AG04449 (cell line): Measurements from ENCODE around the gene MYO1A.

Experiments
- CTCF ChIA-PET: fragments of 350-600 bp; formaldehyde crosslinking; extraction: SDS; loops from one replicate; lab custom pipeline; 2021; ENCODE audit warnings: antibody characterized with exemption; lab: Yijun Ruan, JAX
- POLR2A ChIA-PET: fragments of 400-600, 350-600 bp; formaldehyde crosslinking; extraction: SDS; loops from one replicate; lab custom pipeline; 2020; ENCODE audit warnings: antibody characterized with exemption, inconsistent platforms; lab: Yijun Ruan, JAX
- DNase-seq: peaks from one replicate; pipeline ENCODE4 v3.0.0-alpha.2; 2010; ENCODE audit warnings: low read depth, low spot score
- H3K4me3 ChIP-seq: 2 replicates; pipeline ENCODE4 v1.5.1; 2011; ENCODE audit warnings: low read depth, mild to moderate bottlenecking, control low read depth, low read length
- TF ChIP-seq, protein P1 (sequence below): IDR thresholded peaks from one replicate; pipeline ENCODE4 v1.5.1; 2011; ENCODE audit warnings: mild to moderate bottlenecking, moderate library complexity, low read length, control low read depth, inconsistent platforms; ENCODE audit not compliant: insufficient read depth; ENCODE audit errors: missing control alignments

MYO1A gene

DNA sequence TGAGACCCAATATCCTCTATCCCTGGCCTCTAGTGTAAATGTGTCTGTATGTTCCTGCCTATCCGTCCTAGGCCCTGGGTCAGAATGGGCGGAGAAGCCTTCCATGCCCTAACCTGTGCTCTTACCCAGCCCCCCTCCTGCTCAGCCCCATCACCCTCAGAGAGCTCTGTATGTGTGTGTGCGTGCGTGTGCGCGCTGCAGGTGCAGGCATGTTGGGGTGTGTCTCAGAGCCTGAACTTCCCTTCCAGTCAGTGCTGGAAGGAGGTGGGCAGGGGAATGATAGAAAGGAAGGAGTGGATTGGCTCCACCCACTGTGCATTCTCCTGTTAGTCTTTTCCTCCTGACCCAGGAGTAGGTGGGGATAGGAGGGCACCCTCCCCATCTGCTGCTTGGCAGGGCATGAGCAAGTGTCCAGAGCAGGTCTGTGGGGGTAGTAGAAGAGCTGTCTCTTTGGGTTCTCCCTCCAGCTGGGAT lies 46.2 kb upstream of the MYO1A start:
- no peak for DNase-seq
- TF ChIP-seq, protein P1, sequence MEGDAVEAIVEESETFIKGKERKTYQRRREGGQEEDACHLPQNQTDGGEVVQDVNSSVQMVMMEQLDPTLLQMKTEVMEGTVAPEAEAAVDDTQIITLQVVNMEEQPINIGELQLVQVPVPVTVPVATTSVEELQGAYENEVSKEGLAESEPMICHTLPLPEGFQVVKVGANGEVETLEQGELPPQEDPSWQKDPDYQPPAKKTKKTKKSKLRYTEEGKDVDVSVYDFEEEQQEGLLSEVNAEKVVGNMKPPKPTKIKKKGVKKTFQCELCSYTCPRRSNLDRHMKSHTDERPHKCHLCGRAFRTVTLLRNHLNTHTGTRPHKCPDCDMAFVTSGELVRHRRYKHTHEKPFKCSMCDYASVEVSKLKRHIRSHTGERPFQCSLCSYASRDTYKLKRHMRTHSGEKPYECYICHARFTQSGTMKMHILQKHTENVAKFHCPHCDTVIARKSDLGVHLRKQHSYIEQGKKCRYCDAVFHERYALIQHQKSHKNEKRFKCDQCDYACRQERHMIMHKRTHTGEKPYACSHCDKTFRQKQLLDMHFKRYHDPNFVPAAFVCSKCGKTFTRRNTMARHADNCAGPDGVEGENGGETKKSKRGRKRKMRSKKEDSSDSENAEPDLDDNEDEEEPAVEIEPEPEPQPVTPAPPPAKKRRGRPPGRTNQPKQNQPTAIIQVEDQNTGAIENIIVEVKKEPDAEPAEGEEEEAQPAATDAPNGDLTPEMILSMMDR, result no peak
- POLR2A ChIA-PET, result interaction anchor here (1.1 to 4.7 kb wide), 5 partner anchors 8 to 32 kb away, joined by 3 to 64 read pairs (median 5); partner anchors contain the start of genes LRP1, NEMP1 and STAT6
- no peak overlapping the region for H3K4me3 ChIP-seq
- CTCF ChIA-PET, result interaction anchor here (0.7 to 16.5 kb wide), 6 partner anchors 11 to 118 kb away, joined by 3 to 218 read pairs (median 4); partner anchors contain the start of gene STAT6

DNA sequence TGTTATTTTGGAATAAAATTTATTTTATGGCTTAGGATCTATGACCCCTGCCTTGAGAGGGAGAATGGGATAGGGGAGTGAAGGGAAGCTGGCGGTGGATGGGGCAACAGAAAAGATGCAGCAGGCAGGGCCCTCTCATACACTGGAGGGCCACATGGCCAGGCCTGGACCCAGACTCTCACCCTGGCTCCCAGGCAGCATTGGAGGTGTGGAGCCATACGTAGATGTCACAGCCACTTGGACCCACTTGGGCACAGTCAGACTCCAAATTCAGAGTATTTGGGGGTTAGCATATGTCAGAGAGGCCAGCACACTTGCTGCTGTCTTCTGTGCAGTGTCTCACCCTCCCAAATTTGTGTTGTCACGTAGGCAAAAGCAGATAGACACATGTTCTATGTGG lies 45.5 kb upstream of the MYO1A start:
- CTCF ChIA-PET, result interaction anchor here (1.1 to 16.5 kb wide), 5 partner anchors 12 to 119 kb away, joined by 4 to 218 read pairs (median 5); partner anchors contain the start of gene STAT6
- DNase-seq, result no peak
- TF ChIP-seq, protein P1, result no peak
- H3K4me3 ChIP-seq, result no peak overlapping the region
- POLR2A ChIA-PET, result interaction anchor here (0.7 to 4.7 kb wide), 4 partner anchors 14 to 357 kb away, joined by 3 to 64 read pairs (median 4); partner anchors contain the start of genes LRP1, NEMP1 and STAT6

DNA sequence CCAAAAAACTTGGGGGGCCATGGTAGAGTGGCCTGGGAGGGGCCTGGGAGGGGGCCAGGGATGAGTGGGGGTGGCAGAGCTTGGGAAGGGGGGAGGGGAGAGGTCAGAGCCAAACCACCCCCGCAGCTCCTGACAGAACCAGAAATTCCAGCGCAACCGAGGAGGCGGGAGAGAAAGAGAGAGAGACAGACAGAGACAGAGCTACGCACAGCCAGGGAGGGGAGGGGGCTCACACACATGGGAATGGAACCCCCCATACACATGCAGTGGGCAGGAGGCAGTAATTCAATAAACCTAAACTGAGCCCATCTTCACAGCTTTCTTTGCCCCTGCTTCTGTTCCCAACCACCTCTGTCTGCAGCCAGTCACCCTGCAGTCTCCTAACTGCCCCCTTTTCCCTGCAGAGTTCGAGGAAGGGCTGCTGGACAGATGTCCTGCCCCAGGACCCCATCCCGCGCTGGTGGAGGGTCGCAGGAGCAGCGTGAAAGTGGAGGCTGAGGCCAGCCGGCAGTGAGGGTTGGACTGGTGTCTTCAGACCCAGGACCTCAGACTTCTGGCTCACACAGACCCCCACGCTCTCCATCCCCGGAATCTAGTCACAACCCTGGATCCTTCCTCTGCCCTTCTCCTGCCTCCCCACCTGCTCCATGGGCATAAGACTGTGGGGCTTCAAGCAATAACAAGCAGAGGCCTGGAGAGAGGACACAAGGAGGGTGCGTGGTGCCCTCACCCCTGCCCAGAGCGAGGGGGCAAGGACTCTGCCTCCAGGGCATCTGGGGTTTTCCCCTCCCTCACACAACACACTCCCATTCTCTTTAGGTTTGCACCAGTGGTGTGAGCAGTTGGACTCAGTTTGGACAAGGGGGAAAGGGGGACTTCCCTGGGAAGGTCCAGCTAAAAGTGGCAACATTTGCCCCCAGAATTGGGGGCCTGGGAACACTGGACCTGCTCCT lies 44.6 kb upstream of the MYO1A start:
- DNase-seq, result no peak
- POLR2A ChIA-PET, result interaction anchor here (0.7 to 2.0 kb wide), 8 partner anchors 10 to 357 kb away, joined by 3 to 15 read pairs (median 6); partner anchors contain the start of genes NEMP1, SHMT2 and STAT6
- CTCF ChIA-PET, result interaction anchor here (0.7 to 16.5 kb wide), 11 partner anchors 13 to 156 kb away, joined by 3 to 218 read pairs (median 7); partner anchors contain the start of genes NEMP1, SHMT2, STAC3 and STAT6
- H3K4me3 ChIP-seq, result no peak overlapping the region
- TF ChIP-seq, protein P1, result no peak

DNA sequence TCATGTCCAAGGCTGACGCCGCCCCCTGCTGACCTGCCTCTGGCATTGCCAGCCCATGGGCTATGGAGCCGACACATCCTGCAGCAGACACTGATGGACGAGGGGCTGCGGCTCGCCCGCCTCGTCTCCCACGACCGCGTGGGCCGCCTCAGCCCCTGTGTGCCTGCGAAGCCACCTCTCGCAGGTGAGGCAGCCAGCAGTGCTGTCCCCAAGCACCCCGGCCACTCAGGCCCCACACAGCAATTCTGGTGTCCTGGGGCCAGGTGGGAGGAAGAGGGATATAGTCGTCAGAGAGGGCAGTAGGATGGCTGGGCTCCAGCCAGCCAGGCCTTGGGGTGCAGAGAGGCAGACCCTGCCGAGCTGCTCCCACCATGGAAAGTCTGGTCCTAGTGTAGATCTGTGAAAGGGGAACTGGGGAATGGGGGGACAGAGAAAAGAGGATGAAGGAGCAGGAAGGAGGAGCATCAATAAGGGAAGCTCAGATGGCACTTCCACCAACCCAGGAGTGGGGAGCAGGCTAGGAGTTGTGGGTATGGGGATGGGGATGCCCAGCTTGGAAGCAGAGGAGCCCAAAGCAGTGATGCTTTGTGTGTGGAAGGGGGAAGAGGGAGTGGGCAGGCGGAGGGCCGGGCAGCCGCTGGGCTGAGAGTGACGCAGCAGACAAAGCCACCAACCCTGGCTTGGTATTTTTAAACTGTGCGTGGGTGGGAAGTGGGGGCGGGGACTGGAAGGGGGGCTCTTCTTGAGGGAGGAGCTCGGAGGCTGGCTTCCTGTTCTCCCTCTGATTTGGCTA lies 43.7 kb upstream of the MYO1A start:
- CTCF ChIA-PET, result interaction anchor here (0.7 to 16.5 kb wide), 15 partner anchors 14 to 157 kb away, joined by 3 to 218 read pairs (median 7); partner anchors contain the start of genes NEMP1, SHMT2, STAC3 and STAT6
- peak overlapping the region; percentile 4 for H3K4me3 ChIP-seq
- POLR2A ChIA-PET, result interaction anchor here (1.2 to 2.0 kb wide), 9 partner anchors 10 to 136 kb away, joined by 4 to 15 read pairs (median 6); partner anchors contain the start of genes NEMP1, SHMT2 and STAT6
- DNase-seq, result no peak
- TF ChIP-seq, protein P1, result peak; percentile 79

- TF ChIP-seq, protein P1, result no peak
- no peak for DNase-seq
- POLR2A ChIA-PET, result interaction anchor here (0.6 to 2.0 kb wide), 5 partner anchors 10 to 98 kb away, joined by 3 to 8 read pairs (median 5); partner anchors contain the start of gene NEMP1
- CTCF ChIA-PET, result interaction anchor here (1.0 to 16.5 kb wide), 14 partner anchors 14 to 145 kb away, joined by 3 to 218 read pairs (median 7); partner anchors contain the start of genes NEMP1 and STAT6
- peak overlapping the region; percentile 4 for H3K4me3 ChIP-seq
Observed at GRCh38 chr12:57092876-57093414, 43.0 kb upstream of the MYO1A start.
